ENCODE results near the gene RNASEH2C. TPM values are rescaled to one million over a fixed set of nuclear protein-coding genes. Genes with fewer than 3 reads are reported as not detected.

Gene RNASEH2C
- polyA plus RNA-seq, 1 of the 3 experiments (the other 2 are of a cell fraction), result 43.9 TPM

GRCh38 chr11:65716774-65717405 lies 3.7 kb downstream of the RNASEH2C start (continued):
- no peak for TF ChIP-seq MAX (IDR thresholded peaks at IDR 0.05; ENCODE audit: low read depth)
- TF ChIP-seq PBX3 (IDR thresholded peaks at IDR 0.05), result no peak

DNA sequence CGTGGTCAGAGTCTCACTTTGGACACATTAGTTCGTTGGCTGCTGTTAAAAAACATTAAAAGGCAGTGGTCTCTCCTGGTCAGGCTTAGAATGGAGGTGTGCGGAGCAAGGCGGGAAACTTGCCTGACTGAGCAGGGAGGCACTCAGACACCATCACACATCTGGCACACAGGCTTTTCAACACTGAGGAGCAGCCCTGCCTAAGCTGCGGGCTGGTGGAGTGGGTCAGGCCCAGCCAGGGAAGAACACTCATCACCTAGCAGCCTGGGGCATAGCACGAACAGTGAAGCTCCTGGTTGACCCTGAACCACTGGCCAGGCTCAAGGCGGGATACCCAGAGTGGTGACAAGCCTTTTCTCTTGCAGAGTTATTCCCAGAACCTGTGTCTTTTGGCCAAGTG lies 4.3 kb downstream of the RNASEH2C start:
- no peaks in the 10 kb centered on the region for H3F3A ChIP-seq (replicated peaks; ENCODE audit: insufficient read depth)
- H3K9me2 ChIP-seq, result no peaks in the 10 kb centered on the region
- H2AFZ ChIP-seq (ENCODE audit: low read depth), result no peak overlapping the region
- peaks cover 40 to 43% of the 10 kb centered on the region in 2 experiments for H3K36me3 ChIP-seq (replicated peaks in 1 of 2; ENCODE audit: control insufficient read depth in 1 of 2, insufficient read depth in 2 of 2, low read length in 1 of 2)
- no peak overlapping the region for H3K4me3 ChIP-seq (ENCODE audit: low read depth in 2 of 2, low read length in 1 of 2)
- peaks cover 17% of the 10 kb centered on the region; the same call in 1 of the 2 replicates for H4K20me1 ChIP-seq (ENCODE audit: insufficient read depth)
- DNase-seq, result no peak
- CTCF ChIA-PET, result interaction anchor here (1.4 kb wide), 1 partner anchor 101 kb away, joined by 4 read pairs; no protein-coding TSS in a partner anchor
- H3K79me2 ChIP-seq (ENCODE audit: insufficient read depth), result peaks cover 46% of the 10 kb centered on the region
- POLR2A ChIA-PET, result no interaction called here
- WGBS (ENCODE audit: low lambda C conversion rate), result 87% methylated on average over 6 of the region's 7 CpGs
- TF ChIP-seq FOXM1 (IDR thresholded peaks at IDR 0.05; ENCODE audit: low read depth) (no peak), RAD21 (IDR thresholded peaks at IDR 0.05; ENCODE audit: low read length) (no peak), MEF2A (IDR thresholded peaks at IDR 0.05; ENCODE audit: borderline replicate concordance, low read depth) (no peak), JUND (IDR thresholded peaks at IDR 0.05) (no peak), IRF3 (IDR thresholded peaks at IDR 0.05; ENCODE audit: low read depth, low read length) (no peak), TCF12 (IDR thresholded peaks at IDR 0.05) (no peak), YY1 (IDR thresholded peaks at IDR 0.05; ENCODE audit: low read depth) (no peak), RCOR1 (IDR thresholded peaks at IDR 0.05; ENCODE audit: low read length) (no peak), GATA2 (CRISPR knock-in tag; IDR thresholded peaks at IDR 0.05) (no peak), EP300 (IDR thresholded peaks at IDR 0.05; ENCODE audit: borderline replicate concordance in 1 of 2, low read depth in 1 of 2, low read length in 1 of 2) (no peak), EZH2phosphoT487 (IDR thresholded peaks at IDR 0.05; ENCODE audit: borderline replicate concordance, low read depth) (no peak), RXRA (IDR thresholded peaks at IDR 0.05; ENCODE audit: borderline replicate concordance, low read depth) (no peak), TEAD4 (IDR thresholded peaks at IDR 0.05; ENCODE audit: borderline replicate concordance, insufficient read depth) (no peak), CHD2 (IDR thresholded peaks at IDR 0.05; ENCODE audit: low read length, partially characterized antibody) (no peak), FOSL2 (IDR thresholded peaks at IDR 0.05; ENCODE audit: borderline replicate concordance, low read depth) (no peak)
- TF ChIP-seq, protein P1, sequence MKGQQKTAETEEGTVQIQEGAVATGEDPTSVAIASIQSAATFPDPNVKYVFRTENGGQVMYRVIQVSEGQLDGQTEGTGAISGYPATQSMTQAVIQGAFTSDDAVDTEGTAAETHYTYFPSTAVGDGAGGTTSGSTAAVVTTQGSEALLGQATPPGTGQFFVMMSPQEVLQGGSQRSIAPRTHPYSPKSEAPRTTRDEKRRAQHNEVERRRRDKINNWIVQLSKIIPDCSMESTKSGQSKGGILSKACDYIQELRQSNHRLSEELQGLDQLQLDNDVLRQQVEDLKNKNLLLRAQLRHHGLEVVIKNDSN (IDR thresholded peaks at IDR 0.05; ENCODE audit: borderline replicate concordance, low read depth), result no peak
- TF ChIP-seq, protein P2, sequence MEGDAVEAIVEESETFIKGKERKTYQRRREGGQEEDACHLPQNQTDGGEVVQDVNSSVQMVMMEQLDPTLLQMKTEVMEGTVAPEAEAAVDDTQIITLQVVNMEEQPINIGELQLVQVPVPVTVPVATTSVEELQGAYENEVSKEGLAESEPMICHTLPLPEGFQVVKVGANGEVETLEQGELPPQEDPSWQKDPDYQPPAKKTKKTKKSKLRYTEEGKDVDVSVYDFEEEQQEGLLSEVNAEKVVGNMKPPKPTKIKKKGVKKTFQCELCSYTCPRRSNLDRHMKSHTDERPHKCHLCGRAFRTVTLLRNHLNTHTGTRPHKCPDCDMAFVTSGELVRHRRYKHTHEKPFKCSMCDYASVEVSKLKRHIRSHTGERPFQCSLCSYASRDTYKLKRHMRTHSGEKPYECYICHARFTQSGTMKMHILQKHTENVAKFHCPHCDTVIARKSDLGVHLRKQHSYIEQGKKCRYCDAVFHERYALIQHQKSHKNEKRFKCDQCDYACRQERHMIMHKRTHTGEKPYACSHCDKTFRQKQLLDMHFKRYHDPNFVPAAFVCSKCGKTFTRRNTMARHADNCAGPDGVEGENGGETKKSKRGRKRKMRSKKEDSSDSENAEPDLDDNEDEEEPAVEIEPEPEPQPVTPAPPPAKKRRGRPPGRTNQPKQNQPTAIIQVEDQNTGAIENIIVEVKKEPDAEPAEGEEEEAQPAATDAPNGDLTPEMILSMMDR (IDR thresholded peaks at IDR 0.05), result no peak
- H3K27ac ChIP-seq (ENCODE audit: low read depth in 2 of 2, low read length in 1 of 2), result no peak overlapping the region
- H3K9me3 ChIP-seq, result no peaks in the 10 kb centered on the region
- H3K4me1 ChIP-seq (ENCODE audit: control insufficient read depth in 1 of 2, insufficient read depth in 2 of 2, low read depth in 1 of 2, low read length in 1 of 2), result peaks cover 13 to 26% of the 10 kb centered on the region in 2 experiments; a peak in 1 of 4 replicates
- H3K4me2 ChIP-seq, result no peak overlapping the region
- H3K9ac ChIP-seq, result no peak overlapping the region
- no peaks in the 10 kb centered on the region for H3K27me3 ChIP-seq (ENCODE audit: insufficient read depth)
